GM12864 (cell line): Measurements from ENCODE around the gene ZBED1.
"Not testable (repeated sequence)": the region's sequence is repeated elsewhere in the genome, so short reads cannot be mapped to it uniquely, and the experiment has no call there.

Experiments
- DNase-seq: peaks from one replicate; pipeline ENCODE4 v3.0.0-alpha.2; 2011; ENCODE audit warnings: low read depth
- H3K4me3 ChIP-seq: 2 replicates; pipeline ENCODE4 v1.5.1; 2011; ENCODE audit warnings: mild to moderate bottlenecking, low read depth, low read length, control low read depth
- CTCF ChIP-seq: IDR thresholded peaks from 2 replicates; pipeline ENCODE4 v1.5.1; 2011; ENCODE audit warnings: low read depth, mild to moderate bottlenecking, moderate library complexity, low read length, control low read depth, inconsistent platforms; ENCODE audit errors: missing control alignments

ZBED1 gene

GRCh38 chrX:2520539-2520938 is 19.8 kb upstream of the ZBED1 start:
- no peak for DNase-seq
- H3K4me3 ChIP-seq: no peak overlapping the region
- TF ChIP-seq CTCF: no peak

- DNase-seq, H3K4me3 ChIP-seq: not testable (repeated sequence)
Observed at GRCh38 chrX:2519638-2520037, 18.9 kb upstream of the ZBED1 start.

- TF ChIP-seq CTCF: no peak
- DNase-seq: no peak
- peak overlapping the region; percentile 7; the same call in 1 of the 2 replicates for H3K4me3 ChIP-seq
Observed at GRCh38 chrX:2517055-2517454, 16.3 kb upstream of the ZBED1 start.

GRCh38 chrX:2516623-2517022 is 15.8 kb upstream of the ZBED1 start:
- peak; percentile 49 for DNase-seq
- TF ChIP-seq CTCF: no peak
- H3K4me3 ChIP-seq: peak overlapping the region; percentile 7; the same call in 1 of the 2 replicates

GRCh38 chrX:2514131-2514530 is 13.4 kb upstream of the ZBED1 start:
- DNase-seq: peak; percentile 46
- no peak overlapping the region; the same call in 1 of the 2 replicates for H3K4me3 ChIP-seq
- no peak for TF ChIP-seq CTCF

GRCh38 chrX:2513121-2513664 is 12.4 kb upstream of the ZBED1 start:
- no peak for TF ChIP-seq CTCF
- DNase-seq: no peak
- no peak overlapping the region for H3K4me3 ChIP-seq

GRCh38 chrX:2512501-2512900 is 11.7 kb upstream of the ZBED1 start:
- no peak for TF ChIP-seq CTCF
- no peak for DNase-seq
- H3K4me3 ChIP-seq: no peak overlapping the region
